LNCAP (cell line): ENCODE results near the gene MEG3.

Experiments used
- CTCF ChIP-seq: fragments of 450-650 bp; IDR thresholded peaks from 2 replicates; pipeline ENCODE4 v1.5.1; 2017; ENCODE audit warnings: mild to moderate bottlenecking

MEG3 gene

DNA sequence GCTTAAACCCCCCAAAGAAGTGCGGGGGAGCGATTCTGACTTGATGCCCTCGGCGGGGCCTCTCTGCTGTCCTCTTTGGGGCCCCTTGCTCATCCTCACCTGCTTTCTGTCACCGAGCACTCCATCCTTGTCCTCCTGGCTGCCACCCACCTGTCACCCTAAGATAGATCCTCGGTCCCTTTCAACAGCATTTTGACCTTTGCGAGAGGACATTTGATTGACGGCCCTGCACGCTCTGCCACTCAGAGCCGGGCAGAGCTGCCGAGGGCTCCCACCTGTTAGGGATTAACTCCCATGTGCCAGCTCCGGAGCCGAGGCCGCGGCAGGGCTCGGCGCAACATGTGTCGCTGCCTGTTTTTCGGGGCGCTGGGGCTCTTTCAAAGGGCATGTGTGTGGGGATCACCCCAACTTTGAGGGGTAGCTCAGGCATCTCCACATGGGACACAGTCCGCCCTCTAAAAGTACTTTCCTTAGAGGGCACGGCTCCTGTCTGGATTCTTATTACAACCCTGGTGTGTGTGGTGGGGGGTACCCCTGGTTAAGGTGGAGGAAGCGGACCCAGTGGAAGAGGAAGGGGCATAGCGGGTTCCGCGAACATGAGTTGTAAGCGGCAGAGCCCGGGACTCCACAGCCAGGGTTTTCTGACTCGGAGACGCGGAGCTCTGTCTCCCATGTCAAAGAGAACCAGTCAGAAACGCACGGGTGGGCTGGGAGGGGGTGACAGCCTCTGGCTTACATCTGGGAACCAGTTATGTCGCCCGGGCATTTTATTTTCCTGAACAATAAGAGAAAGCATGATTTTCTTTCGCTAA lies 811 bp upstream of the MEG3 start:
- TF ChIP-seq CTCF, result no peak

DNA sequence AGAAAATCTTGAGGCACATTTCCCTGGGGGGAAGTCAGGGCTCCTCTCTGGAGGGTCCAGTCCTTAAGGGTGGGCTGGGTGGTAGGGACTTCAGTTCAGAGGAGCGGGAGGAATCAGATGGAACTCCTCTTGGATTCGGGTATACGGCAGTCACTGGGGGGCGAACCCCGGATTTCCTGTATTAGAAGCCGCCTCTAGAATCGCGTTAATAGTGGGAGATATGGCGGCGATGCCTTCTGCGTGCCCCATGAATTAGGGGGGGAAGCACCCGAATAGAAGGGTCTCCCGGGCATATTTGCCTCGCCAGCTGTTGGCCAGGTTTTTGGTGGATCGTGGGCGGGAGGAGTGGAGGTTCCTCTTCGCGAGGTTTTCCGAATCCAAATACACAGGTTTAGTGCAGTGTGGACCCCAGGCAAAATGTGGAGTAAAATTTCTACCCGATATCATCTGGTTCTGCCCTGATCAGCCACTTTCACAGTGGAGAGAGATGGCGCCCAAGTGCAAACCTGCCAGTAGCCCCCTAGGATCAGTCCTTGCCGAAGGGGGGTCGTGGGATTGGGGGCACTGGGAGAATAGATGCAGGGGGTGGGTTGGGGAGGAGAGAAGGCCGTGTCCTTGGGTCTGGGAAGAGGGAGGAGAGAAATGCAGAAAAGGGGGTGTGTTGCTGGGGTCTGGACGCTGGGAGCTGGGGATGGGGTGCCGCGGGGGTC lies 628 bp downstream of the MEG3 start:
- no peak for TF ChIP-seq CTCF

- TF ChIP-seq CTCF, result peak; percentile 52
Measured at GRCh38 chr14:100827101-100828021, 1.4 kb downstream of the MEG3 start.

DNA sequence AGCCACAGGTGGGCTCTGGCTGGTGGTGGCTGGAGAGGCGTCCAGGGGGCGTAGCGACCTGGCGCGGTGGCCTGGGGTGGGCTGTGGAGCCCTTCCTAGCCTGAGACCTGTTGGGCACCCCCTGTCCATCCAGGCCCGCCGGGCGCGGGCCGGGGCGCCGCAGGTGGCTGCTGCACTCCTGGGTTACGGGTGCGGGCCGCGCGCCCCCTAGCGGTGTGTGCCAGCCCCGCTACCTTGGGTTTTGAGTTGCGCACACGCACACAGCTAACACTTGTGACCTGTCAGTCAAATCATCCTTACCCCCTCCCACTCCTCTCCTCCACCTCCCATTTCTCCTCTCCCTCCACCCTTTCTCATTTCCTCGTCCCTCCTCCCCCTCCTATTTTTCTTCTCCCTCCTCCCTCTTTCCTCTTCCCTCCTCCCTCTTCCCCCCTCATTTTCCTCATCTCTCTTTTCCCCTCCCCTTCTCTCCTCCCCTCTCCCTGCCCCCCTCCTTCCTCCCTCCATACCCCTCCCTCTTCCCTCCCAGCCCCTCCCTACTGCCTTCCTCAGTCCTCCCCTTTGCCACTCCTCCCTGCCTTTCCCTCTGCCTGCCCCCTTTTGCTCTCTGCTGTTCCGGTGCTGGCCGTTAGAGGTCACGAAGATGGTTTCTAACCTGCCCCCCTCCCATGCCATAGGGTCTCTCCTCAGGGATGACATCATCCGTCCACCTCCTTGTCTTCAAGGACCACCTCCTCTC lies 2.3 kb downstream of the MEG3 start:
- peak; percentile 35; the same call in 1 of the 2 replicates for TF ChIP-seq CTCF

GRCh38 chr14:100830681-100831080 lies 4.8 kb downstream of the MEG3 start:
- TF ChIP-seq CTCF, result no peak

DNA sequence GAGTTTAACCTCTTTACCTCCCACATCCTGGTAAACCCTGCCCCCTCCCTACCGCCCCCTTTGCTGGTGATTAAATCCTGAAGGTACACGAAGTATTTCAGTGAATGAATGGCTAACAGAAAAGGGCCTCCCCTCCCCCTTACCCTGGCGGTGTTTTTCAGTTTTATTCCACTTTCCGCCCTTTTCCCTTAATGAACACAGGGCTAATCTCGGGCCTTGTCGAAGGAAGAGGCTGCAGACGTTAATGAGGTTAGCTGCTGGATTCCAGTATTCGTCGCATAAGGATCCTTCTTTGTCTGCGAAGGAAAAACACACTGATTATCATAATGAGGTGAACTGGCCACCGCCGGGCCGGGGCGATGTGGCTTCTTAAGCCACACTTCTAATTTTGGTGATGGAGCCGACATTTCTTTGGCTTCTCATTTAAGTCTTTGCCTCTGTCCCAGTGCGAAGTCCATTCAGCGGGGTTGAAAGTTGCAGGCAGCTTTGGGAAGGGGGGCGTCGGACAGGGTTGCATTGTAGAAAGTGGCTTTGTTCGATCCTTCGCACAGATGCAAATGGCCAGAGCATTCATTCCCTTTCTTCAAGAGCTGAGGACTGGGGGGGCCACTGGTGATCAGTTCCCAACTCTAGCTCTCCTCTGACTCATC lies 6.5 kb downstream of the MEG3 start:
- no peak for TF ChIP-seq CTCF
